OCI-LY1 (cell line): Measurements from ENCODE around the gene NT5DC1.

Experiments
- CTCF ChIP-seq: fragments of 200-600 bp; sonication (generic), shearing (Covaris generic); IDR thresholded peaks from 2 replicates; pipeline ENCODE4 v1.5.1; 2017; ENCODE audit warnings: mild to moderate bottlenecking, antibody characterized with exemption, low read length, moderate library complexity, mixed read lengths
- EZH2 ChIP-seq: fragments of 200-600 bp; sonication (generic), shearing (Covaris generic); IDR thresholded peaks from 2 replicates; pipeline ENCODE4 v1.8.0; 2017; ENCODE audit warnings: borderline replicate concordance, mixed run types, mild to moderate bottlenecking, antibody characterized with exemption, low read length, moderate library complexity, mixed read lengths

- TF ChIP-seq CTCF = no peak
- TF ChIP-seq EZH2 = no peak
Observed at GRCh38 chr6:116253505-116254296, 153.0 kb downstream of the NT5DC1 start, which contains the start of gene TSPYL4.
